NCI-H1105 treated with DMSO at 0.1 percent for 48 hours (cell line): ENCODE measurements around the gene ERFL.
"Not testable (repeated sequence)": the region's sequence is repeated elsewhere in the genome, so short reads cannot be mapped to it uniquely, and the experiment has no call there.

Source experiments
- DNase-seq: peaks from one replicate; lab custom pipeline; 2025; lab: John Stamatoyannopoulos, UW

Gene ERFL

DNA sequence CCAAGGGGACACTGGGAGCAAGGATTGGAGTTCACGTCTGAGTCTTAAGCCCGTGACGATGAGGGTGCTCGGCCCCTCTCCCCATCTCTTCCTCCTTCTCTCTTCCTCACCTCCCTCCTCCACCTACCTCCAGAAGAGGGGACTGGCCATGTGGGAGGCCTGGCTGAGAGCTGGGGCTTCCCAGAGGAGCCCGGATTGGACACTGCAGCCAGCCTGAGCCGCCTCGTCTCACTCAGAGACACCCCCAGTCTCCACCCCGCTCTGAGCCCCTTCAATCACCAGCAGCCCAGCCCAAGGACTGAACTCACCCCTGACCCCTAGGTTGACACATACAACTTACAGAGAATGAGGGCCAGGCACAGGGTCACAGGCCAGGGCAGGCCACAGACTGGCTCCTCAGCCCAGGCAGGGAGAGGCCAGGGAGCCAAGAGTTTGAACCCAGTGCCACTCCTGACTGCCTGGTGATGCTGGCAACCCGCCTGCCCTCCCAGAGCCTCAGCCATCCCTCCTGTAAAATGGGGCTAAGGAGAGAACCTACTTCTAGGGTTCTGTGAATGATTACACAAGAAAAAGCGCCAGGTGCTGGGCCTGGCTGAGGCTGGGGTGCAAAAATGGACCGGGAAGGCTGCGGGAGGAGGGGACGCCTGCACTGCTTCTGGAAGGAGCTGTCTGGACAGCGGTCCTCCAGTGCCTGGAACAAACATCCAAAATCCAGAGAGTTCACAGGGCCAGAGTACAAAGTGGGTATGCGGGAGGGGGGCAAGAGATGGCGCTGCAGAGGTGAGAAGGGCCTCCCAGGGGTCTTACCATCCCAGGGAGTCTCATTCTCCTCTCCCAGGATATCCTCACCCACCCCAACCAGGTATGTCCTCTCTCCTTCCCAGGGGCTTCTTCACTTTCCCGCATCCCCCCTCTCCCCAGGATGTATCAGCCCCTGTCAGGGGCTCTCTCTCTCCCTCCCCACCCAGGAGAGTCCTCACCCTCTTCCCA lies 50.0 kb downstream of the ERFL start:
- no peak for DNase-seq

DNA sequence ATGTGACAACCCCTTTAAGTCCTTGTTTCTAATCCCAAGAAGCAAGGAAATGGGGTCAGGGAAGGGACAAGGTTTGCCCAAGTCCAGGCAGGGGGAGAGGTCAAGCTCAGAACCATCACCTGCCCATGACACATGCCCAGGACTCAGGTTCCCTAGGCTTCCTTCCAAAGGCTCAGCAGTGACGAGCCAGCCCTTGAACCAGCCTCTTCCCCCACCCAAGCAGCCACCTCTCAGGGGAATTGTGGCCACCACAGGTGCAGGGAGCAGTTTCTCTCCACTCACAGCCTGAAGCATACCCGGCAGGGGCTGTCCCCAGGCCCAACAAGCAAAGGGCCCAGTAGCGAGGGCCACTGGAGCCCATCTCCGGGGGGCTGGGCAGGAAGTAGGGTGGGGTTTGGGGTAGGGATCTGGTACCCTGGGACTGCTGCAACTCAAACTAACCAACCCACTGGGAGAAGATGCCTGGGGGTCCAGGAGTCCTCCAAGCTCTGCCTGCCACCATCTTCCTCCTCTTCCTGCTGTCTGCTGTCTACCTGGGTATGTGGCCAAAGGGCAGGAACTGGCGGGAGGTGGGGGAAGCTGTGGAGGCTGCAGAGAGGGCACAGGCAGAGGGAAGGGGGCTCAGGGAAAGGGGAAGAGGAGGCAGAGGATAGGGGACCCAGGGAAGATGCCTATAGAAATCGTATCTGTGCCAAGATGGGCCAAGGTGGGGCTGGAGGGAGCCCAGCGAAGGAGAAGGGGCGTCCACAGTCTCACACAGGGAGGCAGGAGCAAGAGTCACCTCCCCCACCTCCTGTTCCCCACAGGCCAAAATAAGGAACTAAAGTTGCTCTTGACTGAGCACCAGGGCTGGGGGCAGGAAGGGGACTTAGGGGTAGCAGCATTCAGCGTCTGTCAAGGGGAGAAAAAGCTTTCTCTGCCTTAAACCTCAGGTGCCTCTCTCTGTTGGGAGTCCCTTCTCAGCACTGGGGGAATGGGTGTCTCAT lies 51.1 kb downstream of the ERFL start, which contains the start of gene CD79A:
Gene CD79A, plus strand, starts transcription at position 433 of the 986 bp plus-strand sequence. Its CDS starts 26 bp downstream, at position 459.
- DNase-seq: no peak

DNA sequence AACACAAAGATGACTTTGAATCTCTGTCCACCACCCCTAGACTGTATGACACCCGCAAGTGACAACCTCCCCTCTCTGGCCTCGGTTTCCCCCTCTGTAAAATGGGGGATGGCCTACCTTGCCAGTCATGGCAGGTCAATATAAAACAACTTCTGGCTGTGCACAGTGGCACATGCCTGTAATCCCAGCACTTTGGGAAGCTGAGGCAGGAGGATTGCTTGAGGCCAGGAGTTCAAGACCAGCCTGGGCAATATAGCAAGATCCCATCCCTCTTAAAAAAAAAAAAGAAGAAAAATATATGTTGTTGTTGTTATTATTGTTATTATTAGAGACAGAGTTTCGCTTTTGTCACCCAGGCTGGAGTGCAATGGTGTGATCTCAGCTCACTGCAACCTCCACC lies 52.3 kb downstream of the ERFL start:
- not testable (repeated sequence) for DNase-seq

DNA sequence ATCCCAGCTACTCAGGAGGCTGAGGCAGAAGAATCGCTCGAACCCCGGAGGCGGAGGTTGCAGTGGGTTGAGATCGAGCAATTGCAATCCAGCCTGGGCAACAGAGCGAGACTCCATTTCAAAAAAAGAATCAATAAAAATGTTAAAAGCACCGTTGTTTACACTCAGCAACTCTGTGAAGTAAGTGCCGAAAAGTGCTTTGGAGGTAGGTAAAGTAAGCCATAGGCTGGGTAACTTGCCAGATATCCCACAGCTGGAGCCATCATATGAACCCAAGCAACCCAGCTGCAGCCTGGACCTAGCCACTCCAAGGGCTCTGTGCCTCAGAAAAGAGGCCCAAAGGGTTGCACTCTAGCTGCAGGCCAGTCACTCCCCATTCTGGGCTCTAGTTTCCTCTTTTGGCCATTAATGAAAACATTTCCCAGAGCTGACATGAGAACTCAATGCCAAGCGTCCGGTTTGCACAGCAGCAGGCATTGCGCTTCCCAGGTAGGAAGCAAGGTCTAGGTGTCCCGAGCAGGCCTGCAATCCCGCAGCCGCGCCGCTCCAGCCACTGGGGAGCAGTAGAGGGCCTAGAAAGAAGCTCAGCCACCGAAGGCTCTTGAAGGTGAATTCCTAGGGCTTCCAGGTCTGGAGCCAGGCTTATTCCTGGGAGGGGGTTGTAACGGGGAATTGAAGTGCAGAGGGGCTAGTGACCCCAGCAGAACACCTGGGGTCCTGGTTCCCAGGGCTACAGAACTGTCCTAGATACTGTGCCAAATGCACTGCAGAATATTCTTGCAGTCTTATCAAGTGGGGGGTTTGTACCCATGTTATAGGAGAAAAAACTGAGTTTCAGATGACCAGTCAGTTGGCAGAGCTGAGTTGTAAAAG lies 55.2 kb downstream of the ERFL start:
- peak; percentile 50 for DNase-seq

DNA sequence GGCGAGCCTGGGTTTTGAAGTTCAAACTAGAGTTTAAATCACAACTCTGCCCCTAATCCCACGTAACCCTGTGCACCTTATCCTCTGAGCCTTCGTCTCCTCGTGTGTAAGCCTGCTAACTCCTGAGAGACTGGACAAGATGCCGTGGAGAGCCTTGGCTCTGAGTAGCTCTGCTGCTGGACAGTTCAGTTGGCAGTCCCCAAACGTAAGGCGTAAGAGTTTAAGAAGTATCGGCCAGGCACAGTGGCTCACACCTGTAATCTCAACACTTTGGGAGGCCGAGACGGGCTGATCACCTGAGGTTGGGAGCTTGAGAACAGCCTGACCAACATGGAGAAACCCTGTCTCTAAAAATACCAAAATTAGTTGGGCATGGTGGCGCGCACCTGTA lies 55.9 kb downstream of the ERFL start:
- no peak for DNase-seq

DNA sequence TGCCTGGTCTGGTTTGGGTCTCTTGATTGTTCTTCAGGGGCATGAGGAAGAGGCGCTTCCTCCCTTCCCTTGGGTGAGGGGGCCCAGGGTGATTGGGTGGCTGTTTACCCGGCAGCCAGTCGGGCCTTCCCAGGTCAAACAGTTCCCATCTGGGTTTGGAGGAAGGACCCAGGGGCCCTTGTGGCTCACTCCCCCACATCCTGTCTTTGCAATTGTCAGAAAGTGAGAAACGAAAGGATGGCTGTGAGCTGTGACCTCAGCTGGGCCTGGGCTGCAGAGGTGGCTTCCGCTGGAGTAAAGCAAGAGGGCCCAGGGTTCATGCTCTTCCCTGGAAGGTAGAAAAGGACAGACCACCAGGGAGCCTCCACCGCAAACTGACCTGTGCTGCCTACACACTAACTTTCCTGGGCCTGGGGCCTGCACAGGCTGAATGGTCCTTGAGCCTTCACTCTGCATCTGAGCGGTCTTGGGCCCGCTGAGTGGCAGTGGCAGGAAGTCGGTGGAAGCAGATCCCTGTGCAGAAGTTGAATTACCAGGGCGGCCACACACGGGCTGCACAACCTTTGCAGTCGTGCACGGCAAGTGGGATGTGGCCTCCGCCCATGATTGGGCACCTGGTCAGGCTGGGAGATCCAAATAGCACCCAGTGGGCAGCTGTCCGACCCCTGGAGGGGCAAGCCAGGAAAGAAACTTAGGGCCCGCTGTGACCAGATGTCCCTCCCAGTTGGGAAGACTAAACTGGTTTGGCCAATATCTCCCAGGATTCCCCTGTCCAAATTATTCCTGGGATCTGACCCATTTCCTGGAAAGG lies 56.5 kb downstream of the ERFL start:
- DNase-seq: no peak

DNA sequence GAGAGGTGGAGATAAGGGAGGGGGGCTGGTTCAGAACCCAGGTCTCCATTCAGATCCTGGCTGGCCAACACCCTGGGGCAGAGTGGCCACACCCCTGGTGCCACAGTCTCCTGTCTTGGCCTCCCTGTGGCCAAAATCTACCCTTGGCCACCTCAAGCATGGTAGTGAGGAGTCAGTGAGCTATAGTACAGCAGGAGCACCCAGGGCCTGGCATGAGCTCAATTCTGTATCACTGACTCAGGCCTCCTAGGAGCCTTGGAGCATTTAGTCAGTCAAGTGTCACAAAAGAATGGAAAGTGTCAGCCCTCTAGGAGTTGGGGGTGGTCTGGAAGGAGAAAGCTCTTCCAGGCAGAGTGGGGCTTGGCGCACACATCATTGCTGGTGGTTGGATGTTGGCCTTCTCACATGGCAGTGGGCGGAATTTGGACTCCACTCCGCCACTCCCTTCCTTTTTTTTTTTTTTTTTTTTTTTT lies 57.8 kb downstream of the ERFL start:
- no peak for DNase-seq

DNA sequence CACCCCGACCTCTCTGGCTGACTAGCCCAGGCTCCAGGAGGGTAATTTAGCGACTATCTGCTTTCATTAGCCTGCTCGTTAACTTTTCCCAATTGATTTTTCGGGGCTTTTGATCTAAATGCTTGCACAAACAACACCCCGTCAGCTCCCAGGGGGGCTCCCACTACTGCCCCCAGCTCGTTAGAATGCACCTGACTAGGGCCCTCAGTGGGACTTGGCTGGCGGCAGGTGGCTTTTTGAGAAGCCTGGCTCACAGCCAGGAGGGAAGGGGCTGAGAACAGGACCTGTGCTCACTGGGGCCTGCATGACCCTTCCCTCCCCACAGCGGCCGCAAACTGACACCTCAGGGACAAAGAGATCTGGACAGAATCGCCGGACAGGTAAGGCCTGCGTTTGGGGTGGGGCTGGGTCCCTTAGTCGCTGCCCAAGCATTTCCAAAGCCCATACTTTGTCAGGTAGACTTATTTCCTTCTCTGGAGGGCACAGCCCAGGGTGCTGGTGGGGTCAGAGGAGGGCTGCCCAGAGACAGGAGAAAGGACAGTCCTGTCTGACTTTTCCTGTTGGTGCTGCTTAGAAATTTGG lies 58.8 kb downstream of the ERFL start:
- DNase-seq: peak; percentile 43

DNA sequence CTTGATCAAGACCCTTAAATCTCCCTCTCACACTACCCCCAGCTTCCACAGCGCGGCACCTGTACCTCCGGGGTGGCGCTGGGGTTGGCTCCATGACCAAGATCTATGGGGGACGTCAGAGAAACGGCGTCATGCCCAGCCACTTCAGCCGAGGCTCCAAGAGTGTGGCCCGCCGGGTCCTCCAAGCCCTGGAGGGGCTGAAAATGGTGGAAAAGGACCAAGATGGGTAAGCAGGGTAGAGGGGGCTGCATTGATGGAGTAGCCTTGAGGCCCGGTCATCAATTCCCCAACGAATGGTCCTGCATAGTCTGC lies 59.3 kb downstream of the ERFL start:
- no peak for DNase-seq

DNA sequence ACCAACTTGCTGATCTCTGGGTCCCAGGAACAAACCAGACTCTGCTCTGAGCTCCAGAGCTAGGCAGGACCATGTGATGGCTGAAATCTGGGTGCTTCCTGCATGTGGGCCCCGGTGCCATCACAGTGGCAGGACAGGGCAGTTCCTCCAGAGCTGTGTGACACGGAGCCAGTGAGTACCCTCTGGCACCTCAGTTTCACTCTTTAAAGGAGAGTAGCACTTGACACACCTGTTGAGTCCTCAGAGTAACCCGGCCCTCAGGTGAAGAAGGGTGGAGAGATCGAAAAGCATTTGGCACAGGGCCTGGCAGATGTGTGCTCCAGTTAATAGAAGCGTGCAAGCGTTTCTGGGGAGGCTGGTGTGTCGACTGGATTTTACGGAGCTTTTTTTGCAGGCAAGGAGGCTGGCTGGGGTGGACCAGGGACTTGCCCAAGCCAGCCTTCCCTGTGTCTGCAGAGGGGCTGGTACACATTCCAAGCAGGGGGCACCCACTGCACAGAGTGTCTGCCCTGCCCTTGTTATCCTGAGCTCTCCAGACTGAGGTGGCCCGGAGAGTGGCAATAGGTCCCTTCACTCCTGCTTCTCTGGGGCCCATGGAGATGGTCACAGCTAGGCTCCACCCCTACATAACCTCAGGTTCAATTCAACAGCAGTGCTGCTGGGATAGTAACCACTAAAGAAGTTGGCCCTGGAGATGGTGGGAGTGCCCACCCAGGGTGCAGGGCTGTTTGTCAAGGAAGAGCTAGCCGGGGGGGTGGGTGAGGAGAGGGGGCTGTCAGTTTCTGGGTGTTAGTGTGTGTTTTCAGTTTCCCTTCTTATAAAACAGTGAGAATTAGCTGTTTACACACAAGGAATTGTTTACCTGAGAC lies 59.9 kb downstream of the ERFL start:
- peak; percentile 47 for DNase-seq

DNA sequence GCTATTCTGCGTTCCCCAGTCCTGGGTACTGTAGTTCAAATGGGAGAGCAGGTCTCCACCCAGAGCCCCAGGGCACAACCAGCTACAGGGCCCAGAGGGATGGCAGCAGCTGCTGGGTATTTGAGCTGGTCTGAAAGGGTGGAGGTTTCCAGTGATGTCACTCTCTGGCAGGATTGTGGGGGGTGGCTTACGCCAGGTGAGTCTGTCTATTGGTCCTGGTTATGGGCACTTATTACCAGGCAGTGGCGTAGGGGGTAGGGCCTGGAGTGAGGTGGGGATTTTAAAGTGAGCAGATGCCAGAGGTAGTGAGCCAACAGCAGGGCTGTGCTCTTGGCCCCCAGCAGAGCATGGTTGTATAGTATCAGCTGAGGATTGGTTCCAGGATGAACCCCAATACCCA lies 62.0 kb downstream of the ERFL start:
- DNase-seq: no peak

DNA sequence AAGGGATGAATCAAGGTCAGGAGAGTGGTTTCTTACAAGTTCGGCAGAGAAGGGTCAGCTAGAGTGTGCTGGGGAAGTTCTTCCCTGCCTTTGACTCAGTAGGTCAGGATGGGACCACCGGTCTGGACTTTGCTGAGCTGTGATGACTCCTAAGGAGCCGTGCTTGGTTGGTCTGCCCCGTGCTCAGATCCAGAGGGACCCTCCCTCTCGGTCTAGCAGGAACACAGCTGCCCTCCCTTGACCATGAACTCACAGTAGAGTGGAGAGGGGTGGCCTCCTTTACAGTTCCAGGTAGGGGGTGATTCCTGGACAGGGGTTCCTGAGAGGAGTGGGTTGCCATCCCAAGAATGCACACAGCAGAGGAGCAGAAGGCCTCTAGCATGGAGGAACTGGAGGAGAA lies 63.9 kb downstream of the ERFL start:
- no peak for DNase-seq

DNA sequence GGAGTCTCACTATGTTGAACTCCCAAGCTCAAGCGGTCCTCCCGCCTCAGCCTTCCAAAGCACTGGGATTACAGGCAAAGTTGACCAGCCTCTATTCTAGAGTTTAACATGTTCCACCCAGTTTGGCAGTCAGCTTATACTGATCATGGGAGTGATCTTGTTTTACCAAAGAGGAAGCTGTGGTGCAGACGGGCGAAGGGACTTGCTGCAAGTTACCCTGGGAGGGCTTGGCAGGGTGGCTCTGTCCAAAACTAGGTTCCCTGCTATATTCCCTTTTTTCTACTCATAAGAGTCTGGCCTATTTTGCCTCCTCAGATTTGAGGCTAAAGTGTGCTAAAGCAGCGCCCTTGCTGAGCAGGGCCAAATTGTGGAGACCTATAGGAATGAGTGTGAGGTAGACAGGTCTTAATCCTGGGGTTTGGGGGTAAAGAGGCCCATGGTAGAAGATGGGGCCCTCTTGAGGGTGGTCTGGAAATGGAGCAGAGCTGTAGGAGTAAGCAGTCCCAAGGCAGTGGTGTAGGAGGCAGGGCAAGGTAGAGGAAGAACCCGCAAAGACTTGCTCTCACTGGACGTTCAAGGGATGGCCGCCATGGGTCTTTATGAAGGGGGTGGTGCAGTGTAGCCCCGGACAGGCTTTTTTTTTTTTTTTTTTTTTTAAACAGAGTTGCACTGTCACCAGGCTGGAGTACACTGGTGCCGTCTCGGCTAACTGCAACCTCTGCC lies 64.9 kb downstream of the ERFL start:
- DNase-seq: no peak

DNA sequence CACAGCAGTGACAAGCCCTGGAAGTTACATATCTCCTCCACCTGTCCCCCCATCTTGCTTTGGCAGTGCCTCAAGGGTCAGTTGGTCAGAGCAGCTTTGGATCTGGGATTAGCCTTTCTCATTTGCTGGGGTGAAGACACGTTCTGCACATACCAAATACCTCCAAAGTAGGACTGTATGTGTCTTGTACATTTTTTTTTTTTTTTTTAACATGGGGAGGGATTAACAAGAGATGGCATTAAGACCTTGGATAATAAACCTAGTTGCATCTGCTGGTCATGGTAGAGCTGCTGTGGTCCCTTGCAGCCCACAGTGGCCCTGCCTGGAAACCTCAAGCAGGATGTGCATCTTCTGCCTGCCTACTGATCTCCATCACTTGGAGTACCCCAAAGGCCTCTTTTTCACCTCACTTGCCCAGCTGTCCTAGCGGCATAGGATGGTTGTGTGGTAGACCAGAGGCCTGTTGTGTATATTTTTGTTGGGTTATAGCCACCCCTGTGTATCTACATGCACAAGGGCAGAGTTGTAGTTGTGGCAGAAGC lies 65.7 kb downstream of the ERFL start:
- no peak for DNase-seq

DNA sequence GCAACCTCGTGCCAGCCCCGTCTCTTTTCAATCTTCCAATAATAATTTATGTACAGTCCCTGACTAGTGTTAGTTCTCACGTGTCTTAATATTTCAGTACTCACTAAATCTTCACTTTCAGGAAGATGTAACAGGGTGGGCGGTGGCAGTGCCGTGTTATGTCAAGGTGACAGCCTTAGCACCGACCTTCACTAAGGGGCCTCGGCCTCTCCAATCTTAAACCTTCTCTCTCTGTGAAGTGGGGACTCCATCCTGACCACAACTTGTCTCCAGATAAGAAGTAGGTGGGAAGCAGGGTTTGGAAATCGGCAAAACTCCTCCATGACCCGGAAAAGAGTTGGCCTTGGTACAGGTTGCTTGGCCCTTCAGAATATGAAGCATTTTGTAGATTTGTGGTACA lies 66.4 kb downstream of the ERFL start:
- no peak for DNase-seq

DNA sequence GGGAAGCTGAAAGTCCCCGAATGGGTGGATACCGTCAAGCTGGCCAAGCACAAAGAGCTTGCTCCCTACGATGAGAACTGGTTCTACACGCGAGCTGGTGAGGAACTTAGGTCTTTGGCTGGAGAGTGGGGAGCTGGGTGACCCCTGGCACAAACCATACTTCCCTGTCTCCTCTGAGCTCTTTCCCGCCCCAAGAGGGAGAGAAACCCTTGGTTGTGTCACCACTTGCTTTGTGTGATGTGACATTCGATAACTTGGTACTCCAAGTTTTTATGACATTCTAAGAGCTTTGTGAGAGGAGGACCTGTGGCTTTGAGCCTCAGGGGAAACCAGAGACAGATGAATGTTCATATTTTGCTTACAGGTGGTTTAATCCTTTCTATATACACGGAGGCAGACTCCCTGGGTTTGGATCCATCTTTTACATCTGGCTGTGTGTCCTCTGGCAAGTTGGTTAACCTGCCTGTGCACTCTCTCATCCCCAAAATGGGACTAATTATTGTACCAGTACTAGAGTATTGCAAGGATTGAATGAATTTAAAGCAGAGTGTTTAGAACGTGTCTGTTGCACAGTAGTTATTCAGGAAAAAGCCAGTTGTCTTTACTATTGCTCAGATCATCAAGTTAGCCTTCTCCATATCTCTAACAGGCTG lies 67.0 kb downstream of the ERFL start:
- no peak for DNase-seq

DNA sequence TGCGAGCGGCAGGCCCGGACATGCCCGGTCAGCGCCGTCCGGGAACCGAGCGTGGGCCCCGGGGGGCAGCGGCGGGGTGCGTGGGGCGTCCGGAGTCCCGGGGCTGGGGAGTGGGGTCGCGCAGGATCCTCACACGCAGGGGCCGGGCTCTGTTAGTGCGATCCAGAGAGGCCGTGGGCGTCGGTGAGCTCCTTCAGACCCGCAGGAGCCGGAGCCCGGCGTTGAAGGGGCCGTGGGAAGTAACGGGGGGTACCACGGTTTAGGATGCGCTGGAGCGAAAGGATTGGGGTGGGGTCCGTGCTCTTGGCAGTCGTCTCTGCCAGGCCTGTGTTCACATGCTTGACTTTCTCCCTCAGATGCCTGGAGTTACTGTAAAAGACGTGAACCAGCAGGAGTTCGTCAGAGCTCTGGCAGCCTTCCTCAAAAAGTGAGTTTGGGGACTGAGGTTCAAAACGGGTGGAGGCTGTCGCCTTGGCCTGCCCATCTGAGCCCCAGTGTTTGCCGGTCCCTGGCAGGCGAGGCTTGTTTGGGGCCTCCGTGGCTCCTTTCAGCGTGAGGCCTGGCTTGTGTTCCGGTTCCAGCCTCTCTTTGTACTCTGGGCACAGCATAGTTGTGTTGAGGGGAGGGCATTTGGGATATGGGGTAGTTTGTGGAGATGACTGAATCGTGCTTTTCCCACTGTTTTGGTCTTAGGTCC lies 67.7 kb downstream of the ERFL start:
- peak; percentile 3 for DNase-seq
